OCI-LY1 (cell line): ENCODE data around the gene MUS81.

Experiments used
- H2AFZ ChIP-seq: fragments of 200-600 bp; sonication (generic), shearing (Covaris generic); 2 replicates; pipeline ENCODE4 v1.6.0; 2014; ENCODE audit warnings: antibody characterized with exemption, mild to moderate bottlenecking, low read length
- H3F3A ChIP-seq: fragments of 200-600 bp; sonication (generic), shearing (Covaris generic); 2 replicates; pipeline ENCODE4 v1.6.0; 2014; ENCODE audit warnings: mild to moderate bottlenecking, antibody characterized with exemption, low read length, moderate library complexity; ENCODE audit not compliant: insufficient read depth
- H3K27ac ChIP-seq: fragments of 200-600 bp; sonication (generic); 2 replicates; pipeline ENCODE4 v1.5.1; 2014; ENCODE audit warnings: low read length, mixed run types, mild to moderate bottlenecking, low read depth; ENCODE audit not compliant: poor library complexity, severe bottlenecking
- H3K27me3 ChIP-seq: fragments of 200-600 bp; sonication (generic); 2 replicates; pipeline ENCODE4 v1.6.0; 2014; ENCODE audit warnings: antibody characterized with exemption, mild to moderate bottlenecking, low read length, moderate library complexity; ENCODE audit not compliant: insufficient read depth
- H3K36me3 ChIP-seq: fragments of 200-600 bp; sonication (generic); 2 replicates; pipeline ENCODE4 v1.6.1; 2014; ENCODE audit warnings: mild to moderate bottlenecking, antibody characterized with exemption, low read length, moderate library complexity, mixed read lengths; ENCODE audit not compliant: insufficient read depth
- H3K4me1 ChIP-seq: fragments of 200-600 bp; sonication (generic); 2 replicates; pipeline ENCODE4 v1.5.1; 2014; ENCODE audit warnings: mild to moderate bottlenecking, low read length, moderate library complexity; ENCODE audit not compliant: insufficient read depth, severe bottlenecking
- H3K4me2 ChIP-seq: fragments of 200-600 bp; sonication (generic), shearing (Covaris generic); 2 replicates; pipeline ENCODE4 v1.6.1; 2014; ENCODE audit warnings: low read length
- H3K4me3 ChIP-seq: fragments of 200-600 bp; sonication (generic); 2 replicates; pipeline ENCODE4 v1.5.1; 2014; ENCODE audit warnings: low read length, low read depth, mild to moderate bottlenecking, mixed read lengths; ENCODE audit not compliant: poor library complexity, severe bottlenecking
- H3K79me2 ChIP-seq: fragments of 200-600 bp; shearing (Covaris generic); 2 replicates; pipeline ENCODE4 v1.6.1; 2016; ENCODE audit warnings: mixed run types, low read length, mixed read lengths; ENCODE audit not compliant: insufficient read depth
- H3K9ac ChIP-seq: fragments of 200-600 bp; sonication (generic), shearing (Covaris generic); 2 replicates; pipeline ENCODE4 v1.6.1; 2014; ENCODE audit warnings: mild to moderate bottlenecking, low read length, mixed read lengths
- H3K9me2 ChIP-seq: fragments of 200-600 bp; sonication (generic), shearing (Covaris generic); 2 replicates; pipeline ENCODE4 v1.6.1; 2014; ENCODE audit warnings: low read depth, mild to moderate bottlenecking, low read length, mixed read lengths
- H3K9me3 ChIP-seq: fragments of 200-600 bp; shearing (Covaris generic); 2 replicates; pipeline ENCODE4 v1.6.1; 2014; ENCODE audit warnings: low read length, mixed read lengths
- H4K20me1 ChIP-seq: fragments of 200-600 bp; sonication (generic), shearing (Covaris generic); 2 replicates; pipeline ENCODE4 v1.6.0; 2016; ENCODE audit warnings: mild to moderate bottlenecking, low read length; ENCODE audit not compliant: insufficient read depth
- CTCF ChIP-seq: fragments of 200-600 bp; sonication (generic), shearing (Covaris generic); IDR thresholded peaks from 2 replicates; pipeline ENCODE4 v1.5.1; 2017; ENCODE audit warnings: mild to moderate bottlenecking, antibody characterized with exemption, low read length, moderate library complexity, mixed read lengths
- EZH2 ChIP-seq: fragments of 200-600 bp; sonication (generic), shearing (Covaris generic); IDR thresholded peaks from 2 replicates; pipeline ENCODE4 v1.8.0; 2017; ENCODE audit warnings: borderline replicate concordance, mixed run types, mild to moderate bottlenecking, antibody characterized with exemption, low read length, moderate library complexity, mixed read lengths

The MUS81 gene

GRCh38 chr11:65859812-65860277 is 388 bp upstream of the MUS81 start:
- H3K27me3 ChIP-seq = no peaks in the 10 kb centered on the region
- no peak overlapping the region for H2AFZ ChIP-seq
- H3K79me2 ChIP-seq = peaks cover 23% of the 10 kb centered on the region
- peaks cover 32% of the 10 kb centered on the region for H3K4me1 ChIP-seq
- H3K9me3 ChIP-seq = no peaks in the 10 kb centered on the region
- H3F3A ChIP-seq = 0 out of 2 replicates have a peak, but pooled peaks cover 5% of the 10 kb centered on the region
- peak overlapping the region; percentile 82 for H3K4me2 ChIP-seq
- peak overlapping the region; percentile 94 for H3K27ac ChIP-seq
- H3K36me3 ChIP-seq = peaks cover 64% of the 10 kb centered on the region
- H3K9ac ChIP-seq = peak overlapping the region; percentile 87
- peaks cover 5% of the 10 kb centered on the region; the same call in 1 of the 2 replicates for H4K20me1 ChIP-seq
- H3K9me2 ChIP-seq = no peaks in the 10 kb centered on the region
- TF ChIP-seq CTCF (no peak), EZH2 (no peak)
- peak overlapping the region; percentile 99 for H3K4me3 ChIP-seq

GRCh38 chr11:65861165-65861505 is 902 bp downstream of the MUS81 start:
- H3F3A ChIP-seq = 0 out of 2 replicates have a peak, but pooled peaks cover 5% of the 10 kb centered on the region
- peaks cover 64% of the 10 kb centered on the region for H3K36me3 ChIP-seq

GRCh38 chr11:65861533-65862183 is 1.4 kb downstream of the MUS81 start:
- Histone ChIP-seq H3K4me2 (peak overlapping the region; percentile 82), H3K27me3 (no peaks in the 10 kb centered on the region), H4K20me1 (peaks cover under 1% of the 10 kb centered on the region; the same call in 1 of the 2 replicates), H3K4me1 (peaks cover 26% of the 10 kb centered on the region), H3K4me3 (peak overlapping the region; percentile 99), H3K9me2 (no peaks in the 10 kb centered on the region), H3K36me3 (peaks cover 63% of the 10 kb centered on the region), H3K9me3 (no peaks in the 10 kb centered on the region), H3K9ac (peak overlapping the region; percentile 87), H3F3A (0 out of 2 replicates have a peak, but pooled peaks cover 5% of the 10 kb centered on the region), H3K27ac (no peak overlapping the region), H3K79me2 (peaks cover 14% of the 10 kb centered on the region), H2AFZ (no peak overlapping the region)
- no peak for TF ChIP-seq CTCF
- no peak for TF ChIP-seq EZH2

More at GRCh38 chr11:65861165-65861505, 902 bp downstream of the MUS81 start:
- Histone ChIP-seq H3K27me3 (no peaks in the 10 kb centered on the region), H3K9me2 (no peaks in the 10 kb centered on the region), H4K20me1 (peaks cover 5% of the 10 kb centered on the region; the same call in 1 of the 2 replicates), H3K4me3 (peak overlapping the region; percentile 99), H3K4me2 (peak overlapping the region; percentile 82), H3K9me3 (no peaks in the 10 kb centered on the region), H2AFZ (no peak overlapping the region), H3K27ac (peak overlapping the region; percentile 94), H3K4me1 (peaks cover 31% of the 10 kb centered on the region), H3K9ac (peak overlapping the region; percentile 87), H3K79me2 (peaks cover 20% of the 10 kb centered on the region)
- no peak for TF ChIP-seq EZH2
- no peak for TF ChIP-seq CTCF
